AG20443 (cell line): Measurements from ENCODE around the gene BTG2.
"Not testable (repeated sequence)": the region's sequence is repeated elsewhere in the genome, so short reads cannot be mapped to it uniquely, and the experiment has no call there.

Experiments
- DNase-seq: peaks from one replicate; pipeline ENCODE4 v3.0.0; 2012; ENCODE audit warnings: low spot score, mixed read lengths

The BTG2 gene

GRCh38 chr1:203295796-203296195 is 9.5 kb upstream of the BTG2 start:
- no peak for DNase-seq

DNA sequence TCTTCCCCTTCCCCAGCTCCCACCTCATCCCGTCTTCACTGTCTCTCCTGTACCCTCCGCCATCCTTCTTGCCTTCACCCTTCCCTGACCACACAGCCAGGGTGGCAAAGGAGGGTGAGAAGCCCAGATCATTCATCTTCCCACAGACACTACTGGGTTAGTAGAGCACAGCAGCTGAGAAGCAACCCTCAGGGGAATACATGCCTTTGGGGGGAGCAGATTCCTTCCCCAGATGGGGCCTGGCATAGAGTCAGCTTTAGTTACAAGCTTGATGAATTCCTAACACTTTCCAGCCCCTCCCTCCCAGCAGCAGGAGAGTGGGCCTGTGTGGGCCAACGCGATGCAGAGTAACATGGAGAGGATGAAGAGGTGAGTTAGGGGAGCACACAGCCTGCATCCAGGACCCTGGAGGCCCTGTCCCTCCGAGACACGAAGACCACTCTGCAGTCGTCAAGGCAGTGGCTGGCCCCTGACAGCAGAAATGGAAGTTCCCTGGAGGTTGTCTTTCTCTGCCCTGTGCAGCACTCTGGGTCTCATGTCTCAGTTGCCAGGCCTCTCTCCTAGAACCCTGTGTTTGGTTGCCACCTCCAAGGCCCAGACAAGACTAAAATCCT is 8.8 kb upstream of the BTG2 start:
- DNase-seq = no peak

DNA sequence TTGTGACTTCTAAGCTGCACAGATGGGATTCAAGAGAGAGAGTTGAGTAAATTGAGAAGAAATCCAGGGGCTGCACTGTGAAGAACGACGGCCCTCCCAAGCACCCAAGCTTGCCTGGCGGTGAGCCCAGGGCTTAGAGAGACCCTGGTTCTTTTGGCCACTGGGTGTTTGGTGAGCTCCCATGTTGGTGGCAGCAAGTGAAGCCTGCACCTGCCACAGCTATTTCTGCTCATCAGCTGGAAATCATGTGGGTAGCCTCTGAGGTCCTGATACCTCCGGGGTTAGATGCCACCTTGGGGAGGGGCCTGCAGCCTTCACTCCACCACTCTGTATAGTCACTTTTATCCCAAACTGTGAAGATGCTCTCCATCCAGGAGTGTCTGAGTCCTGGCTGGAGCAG is 6.2 kb upstream of the BTG2 start:
- no peak for DNase-seq

- not testable (repeated sequence) for DNase-seq
These were observed 5.4 kb upstream of the BTG2 start for GRCh38 chr1:203299719-203300429.

DNA sequence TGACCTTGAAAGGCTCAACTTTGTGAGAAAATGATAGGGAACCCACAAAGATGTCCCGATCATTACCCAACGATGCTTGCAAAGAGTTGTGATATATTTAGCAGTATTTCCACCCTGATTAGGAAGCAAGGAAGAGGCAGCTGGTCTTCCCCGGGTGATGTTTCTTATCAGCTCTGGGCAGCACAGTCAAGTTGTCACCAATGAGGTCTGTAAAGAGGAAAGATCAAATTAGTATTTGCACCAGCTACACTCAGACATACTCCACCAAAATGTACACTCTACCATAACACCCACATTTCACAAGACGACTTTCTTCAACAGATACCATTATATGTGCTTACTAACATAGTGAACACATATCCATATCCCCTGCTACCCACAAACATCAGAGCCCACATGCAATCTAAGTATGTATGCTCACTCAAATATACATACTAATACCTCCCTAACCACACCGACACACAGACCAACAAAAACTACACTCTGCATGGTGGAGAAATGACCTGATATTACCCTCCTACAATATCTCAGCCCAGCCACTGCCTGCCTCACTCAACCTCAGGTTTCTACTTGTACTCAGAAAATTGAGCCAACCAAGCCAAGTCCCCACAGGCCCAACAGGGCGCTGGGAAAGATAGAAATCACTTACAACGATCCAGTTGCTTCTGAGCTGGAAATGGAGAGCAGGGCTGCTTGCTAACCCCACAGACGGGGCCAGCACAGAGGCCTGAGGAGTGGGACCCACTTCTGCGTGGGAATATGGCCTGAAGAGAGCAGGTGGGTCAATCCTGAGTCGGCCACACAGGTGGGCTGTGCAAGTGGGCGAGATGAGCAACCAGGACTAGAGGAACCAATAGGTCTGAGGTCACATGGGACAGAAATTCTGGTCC is 4.6 kb upstream of the BTG2 start:
- DNase-seq = no peak

GRCh38 chr1:203301331-203301668 is 4.0 kb upstream of the BTG2 start:
- no peak for DNase-seq

DNA sequence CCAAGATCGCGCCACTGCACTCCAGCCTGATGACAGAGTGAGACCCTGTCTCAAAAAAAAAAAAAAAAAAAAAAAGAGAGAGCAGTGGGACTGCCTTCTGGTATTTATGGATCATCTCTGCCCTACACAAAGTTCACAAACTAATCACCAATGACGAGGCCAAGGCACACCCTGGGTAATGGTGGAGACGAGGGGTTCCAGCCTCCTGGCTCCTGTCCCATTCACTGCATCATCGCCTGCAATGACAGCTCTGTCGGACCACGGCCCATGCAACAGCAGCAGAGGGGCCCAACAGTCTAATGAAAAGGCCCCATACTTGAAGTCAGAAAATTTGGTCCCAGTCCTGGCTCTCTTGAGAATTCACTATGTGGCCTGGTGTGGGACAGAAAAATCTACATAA is 2.9 kb upstream of the BTG2 start:
- DNase-seq = no peak

DNA sequence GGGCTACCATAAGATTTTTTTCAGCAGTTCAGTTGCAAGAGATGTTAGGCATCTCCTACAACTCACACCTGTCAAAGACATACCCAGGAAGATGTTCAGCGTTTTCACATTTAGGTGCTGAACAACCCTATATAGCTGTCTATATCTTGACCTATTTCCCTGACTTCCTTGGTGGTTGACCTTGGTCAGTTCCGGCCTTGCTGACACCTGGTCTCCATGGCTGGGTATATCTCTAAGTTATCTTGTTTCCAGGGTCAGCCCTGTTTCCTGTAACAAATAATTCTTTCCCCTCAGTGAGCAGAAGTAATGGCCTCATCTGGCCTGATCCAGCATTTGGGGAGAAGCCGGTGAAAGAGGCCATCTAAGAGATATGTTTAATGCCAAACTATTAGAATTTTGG is 2.4 kb upstream of the BTG2 start:
- DNase-seq = no peak

DNA sequence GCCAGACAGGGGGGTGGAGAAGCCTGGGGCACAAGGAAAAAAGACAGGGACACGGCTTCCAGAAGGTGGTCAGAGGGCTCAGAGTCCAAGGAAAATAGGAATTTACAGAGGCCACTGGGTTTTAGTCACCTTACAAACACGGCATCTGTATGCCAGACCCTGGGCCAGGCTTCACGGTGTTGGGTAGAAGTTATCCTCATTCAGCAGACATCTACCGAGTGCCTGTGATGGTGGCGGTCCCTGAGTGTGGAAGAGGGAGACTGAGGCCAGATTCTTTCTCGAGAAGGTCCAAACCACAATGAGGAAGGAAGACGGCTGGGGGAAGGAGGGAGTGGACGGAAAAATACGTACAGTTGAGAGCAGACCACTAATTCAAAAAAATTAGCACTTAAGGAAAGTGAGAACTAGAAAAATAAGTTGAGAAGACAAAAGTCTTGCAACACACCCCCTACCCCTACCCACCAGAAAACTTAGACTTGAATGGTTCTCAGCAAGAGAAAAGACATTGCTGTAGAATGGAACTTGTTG is 864 bp upstream of the BTG2 start:
- no peak for DNase-seq

DNA sequence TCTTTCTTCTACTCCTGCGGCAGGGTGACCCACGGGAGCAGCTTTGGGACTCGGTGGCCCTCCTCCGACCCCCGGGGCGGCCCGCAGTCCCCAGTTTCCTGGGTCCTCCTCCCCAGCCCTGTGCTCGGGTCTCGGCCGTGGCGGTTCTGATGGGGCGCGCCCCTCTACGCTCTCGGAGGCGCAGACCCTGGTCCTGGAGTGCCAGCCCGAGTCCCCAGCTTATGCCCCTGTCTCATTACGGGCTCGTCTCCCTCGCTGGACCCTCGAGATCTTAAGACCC is 430 bp downstream of the BTG2 start:
- no peak for DNase-seq

DNA sequence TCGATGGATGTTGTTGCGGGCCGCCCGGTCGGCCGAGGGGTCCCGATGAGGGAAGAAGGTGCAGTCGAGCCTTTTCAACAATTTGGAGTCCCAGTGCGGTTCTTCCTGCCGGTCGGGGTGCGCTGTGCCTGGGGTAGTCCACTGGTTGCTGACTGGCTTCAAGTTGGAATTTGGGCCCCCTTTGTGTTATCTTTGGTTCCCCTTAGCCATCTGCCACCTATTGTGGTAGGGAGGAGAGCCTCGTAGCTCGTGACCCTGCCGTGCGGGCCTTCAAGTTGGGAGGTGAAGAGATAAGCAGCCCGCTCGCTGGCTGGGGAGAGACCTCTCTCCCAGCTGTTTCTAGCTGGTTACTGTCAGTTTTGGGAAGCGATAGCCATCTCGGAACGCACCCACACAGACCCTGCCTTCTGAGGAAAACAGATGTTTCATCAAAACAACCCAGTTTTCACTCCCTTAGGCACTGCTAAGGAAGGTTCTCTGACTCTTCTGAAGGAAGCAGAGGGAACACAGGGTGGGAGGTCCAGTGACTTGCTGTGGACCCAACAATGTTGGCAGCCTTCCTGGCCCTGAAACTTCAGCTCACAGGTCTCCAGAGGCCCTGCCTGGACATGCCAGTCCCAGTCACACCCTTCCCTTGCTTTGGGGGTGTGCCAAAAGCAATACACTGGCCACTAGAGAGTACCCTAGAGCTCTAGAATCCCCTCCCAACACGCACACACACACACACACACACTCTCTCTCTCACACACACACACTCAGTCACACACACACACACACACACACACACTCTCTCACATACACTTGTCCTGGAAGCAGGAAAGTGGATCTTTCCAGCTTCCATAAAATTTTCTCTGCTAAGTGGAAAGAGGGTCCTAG is 1.0 kb downstream of the BTG2 start:
- peak; percentile 64 for DNase-seq

GRCh38 chr1:203306965-203307541 is 1.7 kb downstream of the BTG2 start:
- no peak for DNase-seq

DNA sequence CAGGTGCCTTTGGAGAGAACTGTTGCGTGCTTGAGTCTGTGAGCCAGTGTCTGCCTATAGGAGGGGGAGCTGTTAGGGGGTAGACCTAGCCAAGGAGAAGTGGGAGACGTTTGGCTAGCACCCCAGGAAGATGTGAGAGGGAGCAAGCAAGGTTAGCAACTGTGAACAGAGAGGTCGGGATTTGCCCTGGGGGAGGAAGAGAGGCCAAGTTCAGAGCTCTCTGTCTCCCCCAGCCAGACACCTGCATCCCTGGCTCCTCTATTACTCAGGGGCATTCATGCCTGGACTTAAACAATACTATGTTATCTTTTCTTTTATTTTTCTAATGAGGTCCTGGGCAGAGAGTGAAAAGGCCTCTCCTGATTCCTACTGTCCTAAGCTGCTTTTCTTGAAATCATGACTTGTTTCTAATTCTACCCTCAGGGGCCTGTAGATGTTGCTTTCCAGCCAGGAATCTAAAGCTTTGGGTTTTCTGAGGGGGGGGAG is 2.4 kb downstream of the BTG2 start:
- DNase-seq = no peak

DNA sequence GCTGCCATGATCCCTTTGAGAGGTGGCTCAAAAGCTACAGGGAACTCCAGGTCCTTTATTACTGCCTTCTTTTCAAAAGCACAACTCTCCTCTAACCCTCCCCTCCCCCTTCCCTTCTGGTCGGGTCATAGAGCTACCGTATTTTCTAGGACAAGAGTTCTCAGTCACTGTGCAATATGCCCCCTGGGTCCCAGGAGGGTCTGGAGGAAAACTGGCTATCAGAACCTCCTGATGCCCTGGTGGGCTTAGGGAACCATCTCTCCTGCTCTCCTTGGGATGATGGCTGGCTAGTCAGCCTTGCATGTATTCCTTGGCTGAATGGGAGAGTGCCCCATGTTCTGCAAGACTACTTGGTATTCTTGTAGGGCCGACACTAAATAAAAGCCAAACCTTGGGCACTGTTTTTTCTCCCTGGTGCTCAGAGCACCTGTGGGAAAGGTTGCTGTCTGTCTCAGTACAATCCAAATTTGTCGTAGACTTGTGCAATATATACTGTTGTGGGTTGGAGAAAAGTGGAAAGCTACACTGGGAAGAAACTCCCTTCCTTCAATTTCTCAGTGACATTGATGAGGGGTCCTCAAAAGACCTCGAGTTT is 3.1 kb downstream of the BTG2 start:
- DNase-seq = no peak

GRCh38 chr1:203308923-203309331 is 3.6 kb downstream of the BTG2 start:
- no peak for DNase-seq

GRCh38 chr1:203311368-203312301 is 6.3 kb downstream of the BTG2 start:
- DNase-seq = no peak

DNA sequence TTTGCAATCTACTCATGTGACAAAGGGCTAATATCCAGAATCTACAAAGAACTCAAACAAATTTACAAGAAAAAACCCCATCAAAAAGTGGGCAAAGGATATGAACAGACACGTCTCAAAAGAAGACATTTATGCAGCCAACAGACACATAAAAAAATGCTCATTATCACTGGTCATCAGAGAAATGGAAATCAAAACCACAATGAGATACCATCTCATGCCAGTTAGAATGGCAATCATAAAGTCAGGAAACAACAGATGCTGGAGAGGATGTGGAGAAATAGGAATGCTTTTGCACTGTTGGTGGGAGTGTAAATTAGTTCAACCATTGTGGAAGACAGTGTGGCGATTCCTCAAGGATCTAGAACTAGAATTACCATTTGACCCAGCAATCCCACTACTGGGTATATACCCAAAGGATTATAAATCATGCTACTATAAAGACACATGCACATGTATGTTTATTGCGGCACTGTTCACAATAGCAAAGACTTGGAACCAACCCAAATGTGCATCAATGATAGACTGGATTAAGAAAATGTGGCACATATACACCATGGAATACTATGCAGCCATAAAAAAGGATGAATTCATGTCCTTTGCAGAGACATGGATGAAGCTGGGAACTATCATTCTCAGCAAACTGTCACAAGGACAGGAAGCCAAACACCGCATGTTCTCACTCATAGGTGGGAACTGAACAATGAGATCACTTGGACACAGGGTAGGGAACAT is 8.9 kb downstream of the BTG2 start:
- not testable (repeated sequence) for DNase-seq

DNA sequence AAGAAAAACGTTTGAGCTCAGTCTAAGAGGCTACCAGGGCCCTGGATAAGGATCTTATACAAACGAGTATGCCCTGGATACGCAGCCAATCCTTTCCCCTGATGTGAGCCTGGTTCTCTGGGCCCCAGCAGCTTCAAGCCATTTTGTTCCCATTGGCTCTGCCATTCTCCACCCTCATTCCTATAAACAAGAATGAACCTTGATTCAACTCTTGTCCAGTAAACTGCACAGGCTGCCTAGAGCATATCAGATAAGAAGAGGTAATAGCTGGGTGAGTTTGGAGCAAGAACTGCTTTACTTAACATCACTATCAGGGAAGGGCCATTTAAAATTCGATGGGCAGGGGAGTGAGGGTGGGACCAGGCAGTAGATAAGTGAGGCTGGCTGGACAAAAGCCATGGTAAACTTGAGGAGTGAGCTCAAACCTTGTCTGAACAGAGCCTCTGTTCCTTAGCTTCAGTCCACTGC is 11.3 kb downstream of the BTG2 start:
- DNase-seq = no peak
